ENCODE data around the gene LPP.
A peak's percentile ranks its signal among the peaks of the same experiment; 100 is the strongest.

The LPP gene

GRCh38 chr3:188742755-188743550 lies 589.0 kb downstream of the LPP start:
- DNase-seq, result no peak

DNA sequence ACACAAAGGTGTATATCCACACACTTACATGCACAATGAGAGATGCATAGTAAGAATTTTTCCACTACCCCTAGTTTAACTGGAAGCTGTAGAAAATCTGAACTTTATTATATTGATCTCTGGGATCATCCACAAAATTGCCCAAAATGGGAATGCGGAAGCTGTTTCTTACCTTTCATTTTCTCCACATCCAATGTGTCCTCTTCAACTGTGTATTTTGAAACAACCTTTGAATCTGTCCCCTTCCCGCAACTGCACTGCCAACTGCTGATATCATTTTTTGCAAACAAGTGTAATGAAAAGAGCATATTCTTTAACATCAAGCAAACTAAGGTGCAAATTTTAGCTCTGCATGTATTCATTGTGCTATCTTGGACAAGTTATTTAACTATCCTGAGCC lies 590.2 kb downstream of the LPP start:
- DNase-seq, result no peak

DNA sequence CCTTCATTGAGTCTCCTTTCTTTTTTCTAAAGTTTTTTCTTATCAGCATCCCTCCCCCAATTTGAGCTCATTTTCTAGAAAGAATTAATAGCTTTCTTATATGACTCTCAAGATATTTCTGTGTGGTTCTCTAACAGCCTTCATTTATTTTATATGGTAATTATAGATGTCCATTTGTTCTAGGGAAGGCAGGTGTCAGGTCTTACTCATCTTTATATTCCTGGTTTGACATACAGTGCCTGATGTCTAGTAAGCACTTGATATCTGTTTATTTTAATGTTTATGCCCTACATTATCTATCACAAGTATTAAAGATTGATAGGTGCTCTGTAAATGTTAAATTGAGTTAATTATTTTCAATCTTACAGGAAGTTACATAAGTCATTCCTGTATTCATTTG lies 591.1 kb downstream of the LPP start:
- DNase-seq, result no peak

DNA sequence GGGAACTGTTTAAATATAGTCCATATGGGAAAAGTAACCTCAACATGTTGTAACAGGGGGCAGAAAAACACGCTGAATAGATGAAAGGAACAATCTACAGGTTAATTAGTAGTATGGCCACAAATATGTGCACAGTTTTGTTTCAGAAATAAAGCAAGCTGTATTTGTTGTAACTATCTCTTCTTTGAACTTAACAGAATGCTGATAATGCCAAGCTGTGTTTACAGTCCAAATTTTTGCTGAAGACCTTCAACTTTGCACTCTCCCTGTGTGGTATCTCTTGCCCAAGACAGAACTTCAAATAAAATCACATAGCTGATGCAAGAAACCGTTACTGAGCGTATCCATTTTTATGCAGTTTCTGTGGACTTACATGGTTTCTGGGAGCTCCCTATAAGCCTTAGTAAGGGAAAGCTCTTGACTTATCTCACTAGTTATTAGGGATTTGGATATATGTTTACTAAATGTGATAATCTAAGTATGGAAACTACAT lies 592.4 kb downstream of the LPP start:
- DNase-seq, result no peak

GRCh38 chr3:188747489-188747888 lies 593.5 kb downstream of the LPP start:
- peak; percentile 55 for DNase-seq

DNA sequence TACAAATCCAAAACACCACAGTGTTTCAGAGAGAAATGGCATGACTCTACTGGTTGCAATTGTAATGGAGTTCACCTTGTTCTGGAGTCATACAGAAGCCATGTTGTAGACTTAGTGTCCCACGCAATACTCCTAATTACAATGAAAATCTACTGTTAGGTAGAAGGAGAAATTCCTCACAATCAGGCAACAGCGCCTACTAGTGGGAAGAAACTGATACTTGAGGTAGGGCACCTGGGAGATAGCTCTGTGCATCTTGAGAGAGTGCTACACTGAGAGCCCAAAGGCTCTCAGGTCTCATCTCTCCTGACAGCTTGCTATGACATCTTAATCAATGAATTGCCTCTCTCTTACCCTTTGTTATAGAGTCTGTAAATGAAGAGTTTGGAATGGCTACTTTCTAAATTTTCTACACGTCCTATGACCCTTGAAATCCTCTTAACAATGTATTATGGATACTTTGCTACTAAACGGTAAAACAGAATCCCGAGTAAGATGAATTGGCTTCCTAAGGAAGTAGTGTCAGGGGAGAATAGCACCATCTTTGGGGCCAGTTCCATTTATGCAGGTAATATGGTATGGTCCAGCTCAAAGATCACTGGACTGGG lies 595.2 kb downstream of the LPP start:
- no peak for DNase-seq

- no peak for DNase-seq
Observed at GRCh38 chr3:188749830-188750229, 595.9 kb downstream of the LPP start.

DNA sequence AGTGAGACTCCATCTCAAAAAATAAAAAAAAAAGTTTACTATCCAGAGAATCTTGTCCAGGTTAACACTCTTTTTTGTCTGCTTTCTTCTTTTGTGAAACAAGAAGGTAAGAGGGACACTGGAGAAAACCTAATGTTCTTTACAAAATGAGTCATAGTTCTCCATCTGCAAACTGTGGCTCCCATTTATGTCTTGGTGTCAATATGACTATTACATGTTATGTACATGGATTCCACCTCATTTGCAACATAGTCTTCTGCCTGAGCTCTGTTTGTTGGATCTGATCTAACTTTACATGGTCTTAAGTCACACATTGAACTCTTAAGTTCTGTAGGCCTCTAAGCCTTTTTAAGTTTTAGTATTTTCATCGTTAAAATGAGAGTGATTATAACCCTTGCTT lies 596.7 kb downstream of the LPP start:
- no peak for DNase-seq

DNA sequence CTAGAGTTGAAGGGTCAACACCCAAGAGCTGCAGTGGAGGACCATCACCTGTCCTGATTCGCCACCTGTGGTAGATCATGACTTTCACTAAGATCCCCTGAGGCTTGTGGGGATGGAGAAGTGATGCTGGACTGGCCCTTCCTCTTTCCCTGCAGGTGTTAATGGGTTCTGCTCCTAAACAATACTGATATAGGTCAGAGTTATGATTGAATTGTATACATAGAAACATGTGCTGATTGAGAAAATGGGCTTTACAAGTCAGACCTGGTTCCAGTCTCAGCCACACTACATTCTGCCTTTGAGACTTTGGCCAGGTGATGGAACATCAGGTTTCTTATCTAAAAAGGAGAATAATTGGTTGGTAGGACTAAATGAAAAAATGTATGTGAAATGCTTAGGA lies 598.9 kb downstream of the LPP start:
- DNase-seq, result no peak

DNA sequence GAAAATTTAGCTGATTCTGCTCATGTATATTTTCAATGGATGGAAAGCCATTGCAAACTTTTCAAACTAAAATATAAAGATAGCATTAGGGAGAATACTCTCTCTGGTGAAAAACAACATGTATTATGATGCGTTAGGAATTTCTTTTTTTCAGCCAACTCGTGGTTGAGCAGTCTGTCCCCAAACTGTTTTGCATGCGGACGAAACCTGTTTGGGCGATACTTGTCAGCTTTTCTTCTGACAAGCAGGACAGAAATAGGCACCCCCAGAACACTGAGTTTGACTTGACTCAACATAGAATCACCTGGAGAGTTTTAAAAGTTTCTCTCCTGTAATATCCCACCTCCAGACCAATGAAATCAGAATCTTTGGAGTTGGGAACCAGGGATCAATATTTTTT lies 600.3 kb downstream of the LPP start:
- DNase-seq, result no peak

DNA sequence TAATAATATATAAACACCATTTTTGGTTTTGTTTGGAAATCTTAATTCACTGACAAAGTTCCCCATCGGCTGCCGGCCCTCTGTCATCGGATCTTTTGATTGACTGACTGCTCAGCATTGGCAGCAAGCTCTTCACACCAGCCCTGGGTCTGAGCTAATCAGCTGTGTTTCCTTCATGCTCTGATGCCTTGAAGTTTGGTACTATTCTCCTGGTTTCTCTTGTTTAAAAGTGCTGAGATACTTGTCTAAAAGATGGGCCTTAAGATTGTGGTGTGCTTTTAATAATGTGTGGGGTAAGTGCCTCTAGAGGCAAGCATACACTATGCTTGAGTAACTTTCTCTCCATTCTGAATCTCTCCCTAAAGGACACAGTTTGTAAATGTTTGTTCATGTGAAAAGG lies 602.3 kb downstream of the LPP start:
- no peak for DNase-seq

- no peak for DNase-seq
Observed at GRCh38 chr3:188759336-188760005, 605.5 kb downstream of the LPP start.

GRCh38 chr3:188760408-188760807 lies 606.5 kb downstream of the LPP start:
- DNase-seq, result no peak

- no peak for DNase-seq
Observed at GRCh38 chr3:188761439-188761838, 607.5 kb downstream of the LPP start.

- DNase-seq, result no peak
Observed at GRCh38 chr3:188761964-188762363, 608.0 kb downstream of the LPP start.

DNA sequence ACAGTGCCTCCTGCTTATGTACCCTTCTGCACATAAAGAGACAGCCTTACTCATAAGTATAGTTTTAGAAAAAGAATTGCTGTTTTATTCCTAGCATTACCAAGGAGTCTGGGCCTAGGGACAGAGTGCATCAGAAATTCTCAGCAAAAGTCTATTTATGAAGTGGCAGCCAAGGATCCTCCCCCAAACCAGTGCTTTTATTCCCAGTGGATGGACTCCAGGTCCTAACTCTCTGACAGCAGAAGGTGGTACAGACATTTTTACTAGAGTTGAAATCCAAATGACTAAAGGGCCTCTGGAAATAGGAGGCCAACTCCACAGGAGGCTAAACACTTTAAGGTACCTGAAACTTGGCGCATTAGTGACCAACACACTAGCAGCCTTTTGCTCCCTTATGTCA lies 610.7 kb downstream of the LPP start:
- DNase-seq, result no peak

DNA sequence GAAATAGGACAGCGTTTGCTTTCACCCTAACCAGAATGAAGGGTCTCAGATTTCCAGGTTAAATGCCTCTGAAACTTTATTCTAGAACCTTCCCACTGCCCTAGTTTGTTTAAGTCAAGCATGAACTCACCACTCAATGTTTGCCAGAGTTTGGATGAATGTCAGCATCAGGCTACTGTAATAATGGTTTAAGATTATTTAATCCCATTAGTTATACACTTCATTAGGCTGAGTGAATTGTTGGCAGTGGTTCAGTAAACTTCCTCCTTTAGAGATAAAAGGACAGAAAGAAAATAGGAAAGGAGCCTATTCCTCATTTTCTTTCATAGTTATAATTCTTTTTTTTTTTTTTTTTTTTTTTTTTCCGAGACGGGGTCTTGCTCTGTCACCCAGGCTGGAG lies 615.9 kb downstream of the LPP start:
- DNase-seq, result no peak

DNA sequence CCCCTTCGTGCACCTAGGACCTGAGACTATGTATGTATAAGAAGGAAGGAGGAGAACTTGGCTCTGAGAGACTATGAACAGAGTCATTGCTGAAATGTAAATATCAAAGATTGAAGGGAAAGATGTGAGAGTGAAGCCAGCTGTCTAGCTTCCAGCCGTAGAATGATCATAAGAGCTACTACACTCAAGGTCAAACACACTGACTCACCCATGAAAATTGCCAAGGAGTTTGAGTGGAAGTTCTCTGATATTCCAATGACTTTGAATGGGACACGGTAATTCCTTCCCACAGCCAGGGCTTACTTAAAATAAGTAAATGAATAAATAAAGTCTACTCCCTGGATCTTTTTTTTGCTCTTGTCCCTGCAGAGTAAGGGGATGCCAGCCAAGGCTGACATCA lies 618.9 kb downstream of the LPP start:
- DNase-seq, result no peak

GRCh38 chr3:188775412-188775811 lies 621.5 kb downstream of the LPP start:
- no peak for DNase-seq

GRCh38 chr3:188776447-188776846 lies 622.5 kb downstream of the LPP start:
- no peak for DNase-seq

- DNase-seq, result no peak
Observed at GRCh38 chr3:188778091-188778852, 624.3 kb downstream of the LPP start.

DNA sequence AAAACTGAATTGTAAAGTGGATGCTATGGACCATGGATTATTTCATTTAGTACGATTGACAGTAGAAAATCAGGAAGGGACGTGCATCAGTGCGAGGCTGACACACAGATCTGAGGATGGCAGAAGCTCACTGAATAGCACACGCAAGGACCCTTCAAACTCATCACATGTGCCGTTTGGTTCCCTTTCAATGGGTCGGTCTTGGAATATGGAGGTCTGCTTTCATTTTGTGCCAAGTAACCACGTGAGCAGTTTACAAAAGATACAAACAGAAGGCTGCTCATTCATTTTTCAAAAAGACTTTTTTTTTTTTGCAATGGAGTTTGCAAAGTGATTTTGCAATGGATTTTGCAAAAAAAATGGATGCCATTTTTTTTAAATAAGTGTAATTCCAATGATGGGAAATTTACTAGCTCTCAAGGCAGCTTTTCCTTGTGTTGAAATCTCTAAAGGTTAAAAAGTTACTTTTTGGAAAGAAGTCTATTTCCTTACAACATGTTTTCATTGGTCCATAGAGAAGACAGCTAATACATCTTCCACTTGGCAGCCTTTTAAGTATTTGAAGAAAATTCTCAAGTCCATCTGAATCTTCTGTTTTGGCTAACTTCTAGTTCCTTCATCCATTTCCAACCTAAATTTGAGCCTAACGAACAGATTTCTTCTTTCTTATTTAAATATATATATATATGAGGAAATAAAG lies 625.5 kb downstream of the LPP start:
- DNase-seq, result no peak
